ENCODE measurements around the gene SLC6A16.

The SLC6A16 gene

DNA sequence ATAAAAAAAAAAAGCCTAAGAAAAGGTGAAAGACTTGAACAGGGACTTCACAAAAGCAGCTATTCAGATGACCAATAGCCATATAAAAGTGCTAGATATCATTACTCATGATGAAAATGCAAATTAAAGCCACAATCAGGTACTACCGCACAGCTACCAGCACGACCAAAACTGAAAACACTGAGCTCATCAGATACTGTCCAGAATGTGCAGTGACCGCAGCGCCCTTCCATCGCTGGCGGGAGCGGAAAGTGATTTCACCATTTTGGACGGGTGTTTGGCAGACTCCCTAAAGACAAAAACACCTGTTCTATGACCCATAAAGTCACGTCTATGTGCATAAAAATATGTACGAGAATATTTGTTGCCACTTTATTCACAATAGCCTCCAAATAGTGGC, 60.7 kb downstream of the SLC6A16 start:
- DNase-seq, result no peak

- DNase-seq, result no peak
Observed at GRCh38 chr19:49261602-49262001, 63.4 kb downstream of the SLC6A16 start.

- DNase-seq, result no peak
Observed at GRCh38 chr19:49256691-49257090, 68.3 kb downstream of the SLC6A16 start.

DNA sequence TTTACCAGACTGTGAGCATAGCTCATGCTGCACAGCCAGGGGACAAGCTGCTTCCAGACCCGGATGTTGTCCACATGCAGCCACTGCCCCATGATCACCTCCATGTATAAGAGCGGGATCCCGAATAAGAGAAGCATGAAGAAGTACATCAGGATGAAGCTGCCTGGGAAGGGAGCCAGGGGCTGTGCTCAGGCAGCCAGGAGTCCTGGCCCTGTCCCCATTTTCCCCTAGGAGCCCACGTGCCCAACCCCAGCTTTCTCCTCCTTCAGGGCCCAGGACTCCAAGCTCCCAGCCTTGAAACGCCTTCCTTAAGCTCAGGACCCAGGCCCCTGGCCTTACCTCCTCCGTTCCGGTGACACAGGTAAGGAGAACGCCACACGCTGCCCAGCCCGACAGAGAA, 69.3 kb downstream of the SLC6A16 start:
- DNase-seq, result no peak

- DNase-seq, result no peak
Observed at GRCh38 chr19:49249933-49250332, 75.1 kb downstream of the SLC6A16 start.

GRCh38 chr19:49247676-49248075, 77.3 kb downstream of the SLC6A16 start:
- DNase-seq, result no peak

- no peak for DNase-seq
Observed at GRCh38 chr19:49244256-49244655, 80.7 kb downstream of the SLC6A16 start.

- no peak for DNase-seq
Observed at GRCh38 chr19:49243726-49244125, 81.3 kb downstream of the SLC6A16 start.

- DNase-seq, result no peak
Observed at GRCh38 chr19:49243129-49243528, 81.9 kb downstream of the SLC6A16 start.

DNA sequence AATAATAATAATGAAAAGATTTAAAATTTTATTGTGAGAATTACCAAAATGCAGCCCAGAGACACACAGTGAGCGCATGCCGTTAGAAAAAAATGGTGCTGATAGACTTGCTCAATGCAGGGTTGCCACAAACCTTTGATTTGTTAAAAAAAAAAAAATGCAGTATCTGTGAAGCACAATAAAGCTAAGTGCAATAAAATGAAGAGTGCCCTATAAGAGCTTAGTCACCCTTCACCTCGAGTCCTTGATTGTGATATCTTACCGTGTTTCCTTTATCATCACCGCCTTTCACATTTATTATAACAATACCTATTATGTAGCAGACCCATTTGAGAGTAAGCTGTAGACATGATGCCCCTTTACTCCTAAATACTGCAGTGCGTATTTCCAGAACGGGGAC, 83.2 kb downstream of the SLC6A16 start:
- no peak for DNase-seq
